ENCODE results near the gene SUCO. TPM values are rescaled to one million over a fixed set of nuclear protein-coding genes. Genes with fewer than 3 reads are reported as not detected.

Gene SUCO
- polyA plus RNA-seq, 1 of the 3 experiments (the other 2 are of a cell fraction), result 5.4 TPM

GRCh38 chr1:172561252-172561651, 28.3 kb downstream of the SUCO start:
- no peaks in the 10 kb centered on the region for H3K9me3 ChIP-seq
- no peak for TF ChIP-seq GABPA (IDR thresholded peaks at IDR 0.05; ENCODE audit: low read depth)
- TF ChIP-seq RFX5 (IDR thresholded peaks at IDR 0.05; ENCODE audit: low read length), result no peak
- TF ChIP-seq JUND (IDR thresholded peaks at IDR 0.05), result no peak
- TF ChIP-seq IRF3 (IDR thresholded peaks at IDR 0.05; ENCODE audit: low read depth, low read length), result no peak
- no peak for TF ChIP-seq REST (IDR thresholded peaks at IDR 0.05; ENCODE audit: low read depth, low read length)
- TF ChIP-seq TCF12 (IDR thresholded peaks at IDR 0.05), result no peak
- H4K20me1 ChIP-seq (ENCODE audit: insufficient read depth), result no peaks in the 10 kb centered on the region
- DNase-seq, result no peak
- ChIA-PET POLR2A (no interaction called here), CTCF (no interaction called here)
- WGBS (ENCODE audit: low lambda C conversion rate), result 91% methylated on average over 3 of the region's 3 CpGs
- H3K9me2 ChIP-seq, result no peaks in the 10 kb centered on the region
- H3K4me1 ChIP-seq (ENCODE audit: control insufficient read depth in 1 of 2, insufficient read depth in 2 of 2, low read depth in 1 of 2, low read length in 1 of 2), result peaks cover 1 to 4% of the 10 kb centered on the region in 2 experiments; a peak in 2 of 4 replicates
- H3K79me2 ChIP-seq (ENCODE audit: insufficient read depth), result peaks cover 9% of the 10 kb centered on the region; the same call in 1 of the 2 replicates
- no peak overlapping the region for H2AFZ ChIP-seq (ENCODE audit: low read depth)
- no peaks in the 10 kb centered on the region for H3K27me3 ChIP-seq (ENCODE audit: insufficient read depth)
- peaks cover 60 to 64% of the 10 kb centered on the region in 2 experiments for H3K36me3 ChIP-seq (replicated peaks in 1 of 2; ENCODE audit: control insufficient read depth in 1 of 2, insufficient read depth in 2 of 2, low read length in 1 of 2)
- no peak overlapping the region for H3K4me3 ChIP-seq (ENCODE audit: low read depth in 2 of 2, low read length in 1 of 2)
- H3K9ac ChIP-seq, result no peak overlapping the region
- H3F3A ChIP-seq (replicated peaks; ENCODE audit: insufficient read depth), result no peaks in the 10 kb centered on the region
- no peak overlapping the region for H3K4me2 ChIP-seq
- H3K27ac ChIP-seq (ENCODE audit: low read depth in 2 of 2, low read length in 1 of 2), result no peak overlapping the region

GRCh38 chr1:172566196-172566997, 33.4 kb downstream of the SUCO start:
- Histone ChIP-seq H3K79me2 (ENCODE audit: insufficient read depth) (no peaks in the 10 kb centered on the region), H4K20me1 (ENCODE audit: insufficient read depth) (no peaks in the 10 kb centered on the region), H3F3A (replicated peaks; ENCODE audit: insufficient read depth) (peaks cover 6% of the 10 kb centered on the region), H3K4me1 (ENCODE audit: control insufficient read depth in 1 of 2, insufficient read depth in 2 of 2, low read depth in 1 of 2, low read length in 1 of 2) (peaks cover 0 to 6% of the 10 kb centered on the region in 2 experiments; a peak in 1 of 4 replicates), H3K9me3 (no peaks in the 10 kb centered on the region), H3K27me3 (ENCODE audit: insufficient read depth) (no peaks in the 10 kb centered on the region), H3K27ac (ENCODE audit: low read depth in 2 of 2, low read length in 1 of 2) (no peak overlapping the region), H3K36me3 (replicated peaks in 1 of 2; ENCODE audit: control insufficient read depth in 1 of 2, insufficient read depth in 2 of 2, low read length in 1 of 2) (peaks cover 55 to 62% of the 10 kb centered on the region in 2 experiments), H3K4me3 (ENCODE audit: low read depth in 2 of 2, low read length in 1 of 2) (no peak overlapping the region), H3K9ac (no peak overlapping the region), H3K9me2 (no peaks in the 10 kb centered on the region), H2AFZ (ENCODE audit: low read depth) (no peak overlapping the region), H3K4me2 (no peak overlapping the region)
- TF ChIP-seq MXI1 (IDR thresholded peaks at IDR 0.05; ENCODE audit: low read depth, low read length), result no peak
- TF ChIP-seq ELF1 (IDR thresholded peaks at IDR 0.05), result no peak
- no peak for TF ChIP-seq CTCF (IDR thresholded peaks at IDR 0.05)
- no peak for TF ChIP-seq YY1 (IDR thresholded peaks at IDR 0.05; ENCODE audit: low read depth)
- no peak for TF ChIP-seq USF2 (IDR thresholded peaks at IDR 0.05; ENCODE audit: borderline replicate concordance, low read depth, low read length)
- TF ChIP-seq MEF2A (IDR thresholded peaks at IDR 0.05; ENCODE audit: borderline replicate concordance, low read depth), result no peak
- no peak for TF ChIP-seq FOXJ3 (CRISPR knock-in tag; IDR thresholded peaks at IDR 0.05)
- no peak for TF ChIP-seq EP300 (IDR thresholded peaks at IDR 0.05; ENCODE audit: borderline replicate concordance in 1 of 2, low read depth in 1 of 2, low read length in 1 of 2)
- no peak for TF ChIP-seq TEAD4 (IDR thresholded peaks at IDR 0.05; ENCODE audit: borderline replicate concordance, insufficient read depth)
- TF ChIP-seq JUND (IDR thresholded peaks at IDR 0.05), result no peak
- TF ChIP-seq USF1 (IDR thresholded peaks at IDR 0.05; ENCODE audit: borderline replicate concordance, low read depth), result no peak
- no peak for TF ChIP-seq EZH2phosphoT487 (IDR thresholded peaks at IDR 0.05; ENCODE audit: borderline replicate concordance, low read depth)
- ChIA-PET POLR2A (no interaction called here), CTCF (interaction anchor here (1.4 kb wide), 1 partner anchor 10 kb away, joined by 3 read pairs; no protein-coding TSS in a partner anchor)
- DNase-seq, result no peak
- 95% methylated on average over 5 of the region's 5 CpGs for WGBS (ENCODE audit: low lambda C conversion rate)

Data from SK-N-SH (cell line).